HL-60 (cell line): Measurements from ENCODE around the gene CDS2.

ENCODE experiments used
- DNase-seq, 2 experiments: peaks; one replicate each; pipeline ENCODE4 v3.0.0-alpha.2; 2010 to 2020; ENCODE audit warnings: low read depth in 1 of 2, low spot score in 1 of 2
- H3K27ac ChIP-seq: fragments of 250-450 bp; sonication (Bioruptor Pico); replicated peaks from 2 replicates; pipeline ENCODE4 v1.5.1; 2020; ENCODE audit warnings: mild to moderate bottlenecking, moderate library complexity
- H3K27me3 ChIP-seq: fragments of 250-450 bp; sonication (Bioruptor Pico); 2 replicates; pipeline ENCODE4 v1.5.1; 2021; ENCODE audit warnings: mild to moderate bottlenecking, moderate library complexity; ENCODE audit not compliant: insufficient read depth, poor library complexity, severe bottlenecking
- H3K4me3 ChIP-seq: replicated peaks from 2 replicates; pipeline ENCODE4 v1.5.1; 2011; ENCODE audit warnings: mild to moderate bottlenecking, control low read depth, low read length; ENCODE audit not compliant: insufficient read depth
- GABPA ChIP-seq: IDR thresholded peaks from 2 replicates; pipeline ENCODE4 v1.6.1; 2012; ENCODE audit warnings: low read depth
- POLR2AphosphoS5 ChIP-seq: IDR thresholded peaks from 2 replicates; pipeline ENCODE4 v1.6.1; 2012; ENCODE audit warnings: low read depth
- SPI1 ChIP-seq: IDR thresholded peaks from 2 replicates; pipeline ENCODE4 v1.6.1; 2012; ENCODE audit warnings: low read depth, mild to moderate bottlenecking, borderline replicate concordance
- TF ChIP-seq, protein P1 (sequence below): IDR thresholded peaks from one replicate; pipeline ENCODE4 v1.5.1; 2011; ENCODE audit warnings: low read length, control low read depth, inconsistent platforms; ENCODE audit not compliant: insufficient read depth
- TF ChIP-seq, protein P2 (sequence below): IDR thresholded peaks from 2 replicates; pipeline ENCODE4 v1.6.1; 2012; ENCODE audit warnings: low read depth; ENCODE audit not compliant: insufficient replicate concordance

CDS2 gene

GRCh38 chr20:5192570-5193431, 66.0 kb downstream of the CDS2 start:
- Histone ChIP-seq H3K4me3 (no peak overlapping the region), H3K27me3 (no peaks in the 10 kb centered on the region), H3K27ac (no peak overlapping the region)
- TF ChIP-seq, protein P1, sequence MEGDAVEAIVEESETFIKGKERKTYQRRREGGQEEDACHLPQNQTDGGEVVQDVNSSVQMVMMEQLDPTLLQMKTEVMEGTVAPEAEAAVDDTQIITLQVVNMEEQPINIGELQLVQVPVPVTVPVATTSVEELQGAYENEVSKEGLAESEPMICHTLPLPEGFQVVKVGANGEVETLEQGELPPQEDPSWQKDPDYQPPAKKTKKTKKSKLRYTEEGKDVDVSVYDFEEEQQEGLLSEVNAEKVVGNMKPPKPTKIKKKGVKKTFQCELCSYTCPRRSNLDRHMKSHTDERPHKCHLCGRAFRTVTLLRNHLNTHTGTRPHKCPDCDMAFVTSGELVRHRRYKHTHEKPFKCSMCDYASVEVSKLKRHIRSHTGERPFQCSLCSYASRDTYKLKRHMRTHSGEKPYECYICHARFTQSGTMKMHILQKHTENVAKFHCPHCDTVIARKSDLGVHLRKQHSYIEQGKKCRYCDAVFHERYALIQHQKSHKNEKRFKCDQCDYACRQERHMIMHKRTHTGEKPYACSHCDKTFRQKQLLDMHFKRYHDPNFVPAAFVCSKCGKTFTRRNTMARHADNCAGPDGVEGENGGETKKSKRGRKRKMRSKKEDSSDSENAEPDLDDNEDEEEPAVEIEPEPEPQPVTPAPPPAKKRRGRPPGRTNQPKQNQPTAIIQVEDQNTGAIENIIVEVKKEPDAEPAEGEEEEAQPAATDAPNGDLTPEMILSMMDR, result no peak
- TF ChIP-seq GABPA (no peak), SPI1 (no peak), POLR2AphosphoS5 (no peak)
- TF ChIP-seq, protein P2, sequence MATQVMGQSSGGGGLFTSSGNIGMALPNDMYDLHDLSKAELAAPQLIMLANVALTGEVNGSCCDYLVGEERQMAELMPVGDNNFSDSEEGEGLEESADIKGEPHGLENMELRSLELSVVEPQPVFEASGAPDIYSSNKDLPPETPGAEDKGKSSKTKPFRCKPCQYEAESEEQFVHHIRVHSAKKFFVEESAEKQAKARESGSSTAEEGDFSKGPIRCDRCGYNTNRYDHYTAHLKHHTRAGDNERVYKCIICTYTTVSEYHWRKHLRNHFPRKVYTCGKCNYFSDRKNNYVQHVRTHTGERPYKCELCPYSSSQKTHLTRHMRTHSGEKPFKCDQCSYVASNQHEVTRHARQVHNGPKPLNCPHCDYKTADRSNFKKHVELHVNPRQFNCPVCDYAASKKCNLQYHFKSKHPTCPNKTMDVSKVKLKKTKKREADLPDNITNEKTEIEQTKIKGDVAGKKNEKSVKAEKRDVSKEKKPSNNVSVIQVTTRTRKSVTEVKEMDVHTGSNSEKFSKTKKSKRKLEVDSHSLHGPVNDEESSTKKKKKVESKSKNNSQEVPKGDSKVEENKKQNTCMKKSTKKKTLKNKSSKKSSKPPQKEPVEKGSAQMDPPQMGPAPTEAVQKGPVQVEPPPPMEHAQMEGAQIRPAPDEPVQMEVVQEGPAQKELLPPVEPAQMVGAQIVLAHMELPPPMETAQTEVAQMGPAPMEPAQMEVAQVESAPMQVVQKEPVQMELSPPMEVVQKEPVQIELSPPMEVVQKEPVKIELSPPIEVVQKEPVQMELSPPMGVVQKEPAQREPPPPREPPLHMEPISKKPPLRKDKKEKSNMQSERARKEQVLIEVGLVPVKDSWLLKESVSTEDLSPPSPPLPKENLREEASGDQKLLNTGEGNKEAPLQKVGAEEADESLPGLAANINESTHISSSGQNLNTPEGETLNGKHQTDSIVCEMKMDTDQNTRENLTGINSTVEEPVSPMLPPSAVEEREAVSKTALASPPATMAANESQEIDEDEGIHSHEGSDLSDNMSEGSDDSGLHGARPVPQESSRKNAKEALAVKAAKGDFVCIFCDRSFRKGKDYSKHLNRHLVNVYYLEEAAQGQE, result no peak
- no peak for DNase-seq

- Histone ChIP-seq H3K27ac (no peak overlapping the region), H3K27me3 (no peaks in the 10 kb centered on the region), H3K4me3 (no peak overlapping the region)
- no peak for DNase-seq
- TF ChIP-seq, protein P2, result no peak
- TF ChIP-seq SPI1 (no peak), GABPA (no peak), POLR2AphosphoS5 (no peak)
- TF ChIP-seq, protein P1, result no peak
Measured at GRCh38 chr20:5195655-5196054, 68.8 kb downstream of the CDS2 start.

DNA sequence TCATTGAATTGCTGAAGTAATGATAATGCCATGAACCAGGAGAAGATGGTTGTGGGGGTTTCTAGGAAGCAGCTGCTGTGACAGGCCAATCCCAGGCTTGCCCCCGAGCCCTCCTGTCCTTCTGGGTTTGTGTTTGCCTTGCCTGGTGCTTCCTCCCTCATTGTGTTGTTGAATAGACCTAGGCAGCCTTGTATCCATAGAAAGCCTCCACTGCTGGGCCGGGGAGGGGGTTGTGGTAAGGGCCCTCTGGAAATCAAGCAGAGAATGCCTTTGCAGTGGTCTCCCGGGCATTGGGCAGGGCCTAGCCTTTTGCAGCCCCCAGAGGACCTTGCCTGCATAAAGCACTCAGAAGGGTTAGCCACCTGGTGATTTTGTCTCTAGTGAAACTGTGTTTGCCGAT, 69.3 kb downstream of the CDS2 start:
- H3K27me3 ChIP-seq, result no peaks in the 10 kb centered on the region
- H3K4me3 ChIP-seq, result no peak overlapping the region
- no peak for TF ChIP-seq POLR2AphosphoS5
- no peak for TF ChIP-seq GABPA
- TF ChIP-seq, protein P2, result no peak
- no peak for TF ChIP-seq SPI1
- TF ChIP-seq, protein P1, result no peak
- DNase-seq, result no peak
- H3K27ac ChIP-seq, result no peak overlapping the region
